Mammary epithelial cell (primary cell): Measurements from ENCODE around the gene ITM2B.

Experiments used
- EZH2 ChIP-seq: IDR thresholded peaks from 2 replicates; pipeline ENCODE4 v1.6.1; 2012; ENCODE audit warnings: low read length, inconsistent platforms, borderline replicate concordance
- TF ChIP-seq, protein P1 (sequence below), 2 donors: IDR thresholded peaks in 1 of 2; conservative IDR thresholded peaks in 1 of 2; 2 replicates each; pipeline ENCODE4 v1.5.1; 2011 to 2012; ENCODE audit warnings: inconsistent platforms in 2 of 2, low read length in 2 of 2, mild to moderate bottlenecking in 2 of 2, control low read depth in 1 of 2, low read depth in 1 of 2; ENCODE audit not compliant: insufficient read depth in 1 of 2; ENCODE audit errors: extremely low read depth in 1 of 2

DNA sequence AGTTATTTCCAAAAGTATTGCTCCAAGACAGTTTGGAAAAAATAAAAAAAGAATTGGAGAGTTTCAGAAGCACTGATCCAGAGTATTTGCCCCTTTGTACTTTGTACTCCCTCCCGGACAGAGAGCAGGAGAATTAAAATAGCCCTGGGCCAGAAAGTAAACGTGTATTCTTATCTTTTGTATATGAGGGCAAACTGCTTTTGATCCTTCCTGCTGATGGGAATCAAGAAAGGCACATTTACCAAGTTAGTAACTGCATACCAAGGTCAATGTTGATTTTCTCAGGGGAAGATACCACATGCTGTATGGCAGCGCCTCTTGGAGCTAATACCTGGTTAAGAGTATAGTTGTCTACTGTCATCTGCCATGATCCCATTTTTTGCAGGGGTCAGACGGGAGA lies 59.6 kb downstream of the ITM2B start:
- TF ChIP-seq, protein P1, sequence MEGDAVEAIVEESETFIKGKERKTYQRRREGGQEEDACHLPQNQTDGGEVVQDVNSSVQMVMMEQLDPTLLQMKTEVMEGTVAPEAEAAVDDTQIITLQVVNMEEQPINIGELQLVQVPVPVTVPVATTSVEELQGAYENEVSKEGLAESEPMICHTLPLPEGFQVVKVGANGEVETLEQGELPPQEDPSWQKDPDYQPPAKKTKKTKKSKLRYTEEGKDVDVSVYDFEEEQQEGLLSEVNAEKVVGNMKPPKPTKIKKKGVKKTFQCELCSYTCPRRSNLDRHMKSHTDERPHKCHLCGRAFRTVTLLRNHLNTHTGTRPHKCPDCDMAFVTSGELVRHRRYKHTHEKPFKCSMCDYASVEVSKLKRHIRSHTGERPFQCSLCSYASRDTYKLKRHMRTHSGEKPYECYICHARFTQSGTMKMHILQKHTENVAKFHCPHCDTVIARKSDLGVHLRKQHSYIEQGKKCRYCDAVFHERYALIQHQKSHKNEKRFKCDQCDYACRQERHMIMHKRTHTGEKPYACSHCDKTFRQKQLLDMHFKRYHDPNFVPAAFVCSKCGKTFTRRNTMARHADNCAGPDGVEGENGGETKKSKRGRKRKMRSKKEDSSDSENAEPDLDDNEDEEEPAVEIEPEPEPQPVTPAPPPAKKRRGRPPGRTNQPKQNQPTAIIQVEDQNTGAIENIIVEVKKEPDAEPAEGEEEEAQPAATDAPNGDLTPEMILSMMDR (conservative IDR thresholded peaks at IDR 0.05 in 1 of 2, IDR thresholded peaks at IDR 0.05 in 1 of 2; ENCODE audit: extremely low read depth in 1 of 2, insufficient read depth in 1 of 2, low read depth in 1 of 2, low read length in 2 of 2) = no peak
- TF ChIP-seq EZH2 = no peak
